ENCODE data around the gene MUC2.

DNA sequence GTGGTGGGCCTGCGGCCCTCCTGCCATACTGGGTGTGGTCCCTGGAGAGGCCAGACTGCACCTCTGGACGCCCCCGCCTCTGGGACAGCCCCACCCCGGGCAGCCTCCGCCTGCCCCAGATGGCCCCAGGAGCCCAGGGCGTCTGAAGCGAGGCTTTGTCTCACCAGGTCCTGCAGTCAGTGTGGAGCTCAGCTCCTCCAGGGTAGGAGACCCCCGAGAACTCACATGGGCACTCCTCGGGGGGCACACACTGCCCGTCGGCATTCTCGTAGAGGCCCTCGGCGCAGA, 48.6 kb upstream of the MUC2 start:
- TF ChIP-seq, protein P1, sequence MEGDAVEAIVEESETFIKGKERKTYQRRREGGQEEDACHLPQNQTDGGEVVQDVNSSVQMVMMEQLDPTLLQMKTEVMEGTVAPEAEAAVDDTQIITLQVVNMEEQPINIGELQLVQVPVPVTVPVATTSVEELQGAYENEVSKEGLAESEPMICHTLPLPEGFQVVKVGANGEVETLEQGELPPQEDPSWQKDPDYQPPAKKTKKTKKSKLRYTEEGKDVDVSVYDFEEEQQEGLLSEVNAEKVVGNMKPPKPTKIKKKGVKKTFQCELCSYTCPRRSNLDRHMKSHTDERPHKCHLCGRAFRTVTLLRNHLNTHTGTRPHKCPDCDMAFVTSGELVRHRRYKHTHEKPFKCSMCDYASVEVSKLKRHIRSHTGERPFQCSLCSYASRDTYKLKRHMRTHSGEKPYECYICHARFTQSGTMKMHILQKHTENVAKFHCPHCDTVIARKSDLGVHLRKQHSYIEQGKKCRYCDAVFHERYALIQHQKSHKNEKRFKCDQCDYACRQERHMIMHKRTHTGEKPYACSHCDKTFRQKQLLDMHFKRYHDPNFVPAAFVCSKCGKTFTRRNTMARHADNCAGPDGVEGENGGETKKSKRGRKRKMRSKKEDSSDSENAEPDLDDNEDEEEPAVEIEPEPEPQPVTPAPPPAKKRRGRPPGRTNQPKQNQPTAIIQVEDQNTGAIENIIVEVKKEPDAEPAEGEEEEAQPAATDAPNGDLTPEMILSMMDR (IDR thresholded peaks at IDR 0.05), result no peak
- TF ChIP-seq EP300 (IDR thresholded peaks at IDR 0.05) (no peak), POLR2A (IDR thresholded peaks at IDR 0.05) (no peak), POLR2AphosphoS5 (IDR thresholded peaks at IDR 0.05) (no peak)

All from stomach (tissue), 4 donors.